ENCODE results near the gene COL24A1. TPM values are rescaled to one million over a fixed set of nuclear protein-coding genes. Genes with fewer than 3 reads are reported as not detected.

The COL24A1 gene
- total RNA-seq, 1 experiment from 2014 or later, result 0.15 TPM

DNA sequence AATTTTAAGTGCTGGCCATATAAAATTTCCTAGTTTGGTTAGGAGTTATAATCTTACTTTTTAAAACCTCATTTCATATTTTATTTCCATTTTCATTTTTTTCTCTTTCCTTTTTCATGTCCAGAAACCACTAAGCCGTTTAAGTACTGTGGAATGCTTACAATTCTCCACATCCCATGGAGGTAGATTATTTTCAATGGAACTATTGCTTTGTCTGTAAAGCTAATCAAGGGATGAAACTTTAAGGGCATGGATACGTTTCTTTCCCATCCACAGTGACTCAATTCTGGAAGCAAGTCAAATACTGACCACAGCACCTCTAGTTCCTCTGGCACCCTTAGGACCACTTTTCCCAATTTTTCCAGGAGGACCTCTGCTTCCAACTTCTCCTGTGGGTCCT, 309.2 kb downstream of the COL24A1 start:
- BruUV-seq (replicated peaks), result no TSS peak
- DNase-seq (ENCODE audit: low spot score), result no peak
- no peaks in the 10 kb centered on the region for H3K9me3 ChIP-seq (ENCODE audit: low read depth, low read length, poor library complexity, severe bottlenecking)
- CTCF ChIA-PET, result no interaction called here
- intact Hi-C loops (cut with micrococcal nuclease; ENCODE audit: unreplicated experiment), result no loop called here
- POLR2A ChIA-PET (ENCODE audit: low non-redundant PET), result no interaction called here
- no peak overlapping the region for H3K4me3 ChIP-seq (ENCODE audit: low read depth, low read length, poor library complexity, severe bottlenecking)
- TF ChIP-seq, protein P1, sequence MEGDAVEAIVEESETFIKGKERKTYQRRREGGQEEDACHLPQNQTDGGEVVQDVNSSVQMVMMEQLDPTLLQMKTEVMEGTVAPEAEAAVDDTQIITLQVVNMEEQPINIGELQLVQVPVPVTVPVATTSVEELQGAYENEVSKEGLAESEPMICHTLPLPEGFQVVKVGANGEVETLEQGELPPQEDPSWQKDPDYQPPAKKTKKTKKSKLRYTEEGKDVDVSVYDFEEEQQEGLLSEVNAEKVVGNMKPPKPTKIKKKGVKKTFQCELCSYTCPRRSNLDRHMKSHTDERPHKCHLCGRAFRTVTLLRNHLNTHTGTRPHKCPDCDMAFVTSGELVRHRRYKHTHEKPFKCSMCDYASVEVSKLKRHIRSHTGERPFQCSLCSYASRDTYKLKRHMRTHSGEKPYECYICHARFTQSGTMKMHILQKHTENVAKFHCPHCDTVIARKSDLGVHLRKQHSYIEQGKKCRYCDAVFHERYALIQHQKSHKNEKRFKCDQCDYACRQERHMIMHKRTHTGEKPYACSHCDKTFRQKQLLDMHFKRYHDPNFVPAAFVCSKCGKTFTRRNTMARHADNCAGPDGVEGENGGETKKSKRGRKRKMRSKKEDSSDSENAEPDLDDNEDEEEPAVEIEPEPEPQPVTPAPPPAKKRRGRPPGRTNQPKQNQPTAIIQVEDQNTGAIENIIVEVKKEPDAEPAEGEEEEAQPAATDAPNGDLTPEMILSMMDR (conservative IDR thresholded peaks at IDR 0.05; ENCODE audit: low read depth, low read length), result no peak
- no peak for TF ChIP-seq EZH2 (IDR thresholded peaks at IDR 0.05; ENCODE audit: borderline replicate concordance, low read depth, low read length, poor library complexity, severe bottlenecking)
- H3K27ac ChIP-seq (ENCODE audit: low read depth, low read length, poor library complexity, severe bottlenecking), result no peak overlapping the region
- H3K36me3 ChIP-seq (ENCODE audit: insufficient read depth, low read length, poor library complexity, severe bottlenecking), result no peaks in the 10 kb centered on the region
- no peaks in the 10 kb centered on the region for H3K27me3 ChIP-seq (replicated peaks; ENCODE audit: insufficient read depth, low read depth, low read length, poor library complexity)
- no peaks in the 10 kb centered on the region for H3K4me1 ChIP-seq (ENCODE audit: insufficient read depth, low read length, poor library complexity, severe bottlenecking)

DNA sequence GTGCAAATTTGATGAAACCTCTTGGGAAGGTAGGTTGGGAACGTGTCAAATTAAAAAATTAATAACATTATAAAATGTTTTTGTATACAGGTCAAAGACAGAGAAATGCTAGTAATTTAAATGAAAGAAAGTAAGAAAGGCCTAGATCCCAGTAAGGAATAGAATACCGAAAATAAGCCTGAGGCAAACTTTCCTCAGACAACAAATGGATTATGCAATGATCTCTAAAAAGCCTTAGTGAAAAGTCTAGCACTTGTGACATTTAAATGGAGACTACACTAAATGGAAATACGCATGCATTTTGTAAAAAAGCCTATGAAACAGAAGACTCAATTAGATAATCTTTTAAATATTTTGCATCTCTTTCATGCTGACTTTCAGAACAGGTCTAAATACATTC, 309.9 kb downstream of the COL24A1 start:
- CTCF ChIA-PET, result no interaction called here
- intact Hi-C loops (cut with micrococcal nuclease; ENCODE audit: unreplicated experiment), result no loop called here
- DNase-seq (ENCODE audit: low spot score), result no peak
- H3K4me1 ChIP-seq (ENCODE audit: insufficient read depth, low read length, poor library complexity, severe bottlenecking), result no peaks in the 10 kb centered on the region
- no peak overlapping the region for H3K4me3 ChIP-seq (ENCODE audit: low read depth, low read length, poor library complexity, severe bottlenecking)
- POLR2A ChIA-PET (ENCODE audit: low non-redundant PET), result no interaction called here
- BruUV-seq (replicated peaks), result no TSS peak
- peaks cover 5% of the 10 kb centered on the region for H3K27me3 ChIP-seq (replicated peaks; ENCODE audit: insufficient read depth, low read depth, low read length, poor library complexity)
- no peak overlapping the region for H3K27ac ChIP-seq (ENCODE audit: low read depth, low read length, poor library complexity, severe bottlenecking)
- no peaks in the 10 kb centered on the region for H3K36me3 ChIP-seq (ENCODE audit: insufficient read depth, low read length, poor library complexity, severe bottlenecking)
- no peak for TF ChIP-seq EZH2 (IDR thresholded peaks at IDR 0.05; ENCODE audit: borderline replicate concordance, low read depth, low read length, poor library complexity, severe bottlenecking)
- TF ChIP-seq, protein P1 (conservative IDR thresholded peaks at IDR 0.05; ENCODE audit: low read depth, low read length), result no peak
- no peaks in the 10 kb centered on the region for H3K9me3 ChIP-seq (ENCODE audit: low read depth, low read length, poor library complexity, severe bottlenecking)

DNA sequence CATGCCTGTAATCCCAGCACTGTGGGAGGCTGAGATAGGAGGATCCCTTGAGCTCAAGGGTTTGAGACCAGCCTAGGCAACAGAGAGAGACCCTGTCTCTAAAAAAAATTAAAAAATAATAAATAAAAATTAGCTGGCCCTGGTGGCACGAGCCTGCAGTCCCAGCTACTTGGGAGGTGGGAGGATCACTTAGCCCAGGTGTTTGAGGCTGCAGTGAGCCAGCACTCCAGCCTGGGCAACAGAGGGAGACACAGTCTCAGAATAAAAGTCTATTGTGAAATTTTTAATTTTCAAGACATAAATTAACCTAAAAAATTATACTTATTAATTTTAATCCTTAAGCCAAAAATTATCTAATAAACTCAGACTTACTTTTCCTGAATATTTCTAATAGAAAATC, 317.1 kb downstream of the COL24A1 start:
- Histone ChIP-seq H3K27me3 (replicated peaks; ENCODE audit: insufficient read depth, low read depth, low read length, poor library complexity) (peaks cover 11% of the 10 kb centered on the region), H3K9me3 (ENCODE audit: low read depth, low read length, poor library complexity, severe bottlenecking) (no peaks in the 10 kb centered on the region), H3K4me3 (ENCODE audit: low read depth, low read length, poor library complexity, severe bottlenecking) (no peak overlapping the region), H3K27ac (ENCODE audit: low read depth, low read length, poor library complexity, severe bottlenecking) (no peak overlapping the region), H3K36me3 (ENCODE audit: insufficient read depth, low read length, poor library complexity, severe bottlenecking) (no peaks in the 10 kb centered on the region), H3K4me1 (ENCODE audit: insufficient read depth, low read length, poor library complexity, severe bottlenecking) (no peaks in the 10 kb centered on the region)
- no peak for DNase-seq (ENCODE audit: low spot score)
- ChIA-PET POLR2A (ENCODE audit: low non-redundant PET) (no interaction called here), CTCF (no interaction called here)
- TF ChIP-seq, protein P1 (conservative IDR thresholded peaks at IDR 0.05; ENCODE audit: low read depth, low read length), result no peak
- no peak for TF ChIP-seq EZH2 (IDR thresholded peaks at IDR 0.05; ENCODE audit: borderline replicate concordance, low read depth, low read length, poor library complexity, severe bottlenecking)
- no TSS peak for BruUV-seq (replicated peaks)
- intact Hi-C loops (cut with micrococcal nuclease; ENCODE audit: unreplicated experiment), result no loop called here

Data from A673 (cell line).